DMS114 treated with DMSO at 0.1 percent for 48 hours (cell line): Measurements from ENCODE around the gene DHX38.

Experiments
- DNase-seq: peaks from one replicate; lab custom pipeline; 2025; ENCODE audit not compliant: unreplicated experiment; lab: John Stamatoyannopoulos, UW

The DHX38 gene

GRCh38 chr16:72162105-72162692 lies 68.6 kb downstream of the DHX38 start:
- DNase-seq: no peak
